22Rv1 (cell line): ENCODE measurements around the gene MOB3B.

Experiments
- H3K27ac ChIP-seq: fragments of 450-650 bp; 2 replicates; pipeline ENCODE4 v1.5.1; 2017
- ZFX ChIP-seq: fragments of 450-650 bp; IDR thresholded peaks from 2 replicates; pipeline ENCODE4 v1.6.1; 2017; ENCODE audit warnings: antibody characterized with exemption, borderline replicate concordance
- TF ChIP-seq, protein P1 (sequence below): fragments of 450-650 bp; IDR thresholded peaks from 2 replicates; pipeline ENCODE4 v1.5.1; 2017; ENCODE audit warnings: mild to moderate bottlenecking

Gene MOB3B

DNA sequence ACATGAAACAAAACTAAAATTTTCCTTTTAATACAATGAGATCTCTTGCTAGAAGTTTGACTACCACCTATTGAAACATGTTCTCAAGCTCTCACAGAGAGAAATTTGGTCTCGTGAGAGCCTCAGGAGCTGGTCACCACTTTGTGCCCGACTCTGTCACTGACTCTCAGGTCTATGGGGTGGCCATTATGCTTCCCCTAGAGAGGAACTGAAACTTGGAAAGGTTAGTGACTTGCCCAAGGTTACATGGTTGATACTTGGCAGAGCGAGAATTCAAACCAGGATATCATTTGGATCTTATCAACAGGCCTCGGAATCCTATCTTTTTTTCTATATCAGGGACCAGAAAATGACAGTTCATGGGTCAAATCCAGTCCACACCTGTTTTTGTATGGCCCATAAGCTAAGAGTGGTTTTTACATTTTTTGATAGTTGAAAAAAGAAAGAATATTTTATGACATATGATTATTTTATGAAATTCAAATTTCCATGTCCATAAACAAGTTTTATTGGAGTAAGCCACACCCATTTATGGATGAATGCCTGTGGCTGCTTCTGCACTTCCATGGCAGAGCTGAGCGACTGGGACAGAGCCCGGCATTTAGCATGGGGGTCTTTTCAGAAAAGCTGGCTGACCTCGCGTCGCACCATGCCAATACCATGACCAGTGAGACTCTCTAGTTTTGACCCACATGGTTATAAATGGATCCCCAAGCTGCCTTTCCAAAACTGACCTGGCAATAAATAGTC is 187.9 kb downstream of the MOB3B start:
- TF ChIP-seq ZFX: no peak
- TF ChIP-seq, protein P1, sequence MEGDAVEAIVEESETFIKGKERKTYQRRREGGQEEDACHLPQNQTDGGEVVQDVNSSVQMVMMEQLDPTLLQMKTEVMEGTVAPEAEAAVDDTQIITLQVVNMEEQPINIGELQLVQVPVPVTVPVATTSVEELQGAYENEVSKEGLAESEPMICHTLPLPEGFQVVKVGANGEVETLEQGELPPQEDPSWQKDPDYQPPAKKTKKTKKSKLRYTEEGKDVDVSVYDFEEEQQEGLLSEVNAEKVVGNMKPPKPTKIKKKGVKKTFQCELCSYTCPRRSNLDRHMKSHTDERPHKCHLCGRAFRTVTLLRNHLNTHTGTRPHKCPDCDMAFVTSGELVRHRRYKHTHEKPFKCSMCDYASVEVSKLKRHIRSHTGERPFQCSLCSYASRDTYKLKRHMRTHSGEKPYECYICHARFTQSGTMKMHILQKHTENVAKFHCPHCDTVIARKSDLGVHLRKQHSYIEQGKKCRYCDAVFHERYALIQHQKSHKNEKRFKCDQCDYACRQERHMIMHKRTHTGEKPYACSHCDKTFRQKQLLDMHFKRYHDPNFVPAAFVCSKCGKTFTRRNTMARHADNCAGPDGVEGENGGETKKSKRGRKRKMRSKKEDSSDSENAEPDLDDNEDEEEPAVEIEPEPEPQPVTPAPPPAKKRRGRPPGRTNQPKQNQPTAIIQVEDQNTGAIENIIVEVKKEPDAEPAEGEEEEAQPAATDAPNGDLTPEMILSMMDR: no peak
- H3K27ac ChIP-seq: no peak overlapping the region

DNA sequence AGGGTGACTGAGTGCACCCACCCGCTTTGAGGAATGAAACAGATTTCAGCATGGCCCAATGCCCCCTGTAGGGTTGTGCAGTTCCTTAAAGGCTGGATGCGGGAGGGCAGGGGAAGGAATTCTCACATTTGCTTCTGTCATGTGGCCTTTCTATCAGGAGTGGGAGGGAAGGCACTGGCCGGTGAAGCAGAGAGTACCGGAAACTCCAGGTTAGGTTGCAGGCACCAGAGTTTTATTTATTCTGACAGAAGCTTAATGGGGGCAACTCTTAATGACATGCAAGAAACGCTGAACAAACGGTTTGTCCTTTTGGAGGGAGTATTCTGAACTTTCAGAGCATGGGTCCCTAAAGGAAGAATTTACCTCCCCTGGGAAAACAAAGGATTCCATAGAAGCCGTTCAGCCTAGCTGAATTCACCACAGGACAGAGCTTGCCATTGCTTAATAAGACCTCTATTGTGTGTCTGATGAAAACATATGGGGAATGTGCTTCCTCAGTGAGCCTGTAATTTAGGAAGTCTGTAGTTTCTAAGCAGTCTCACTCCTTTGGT is 188.6 kb downstream of the MOB3B start:
- no peak overlapping the region for H3K27ac ChIP-seq
- no peak for TF ChIP-seq ZFX
- TF ChIP-seq, protein P1: no peak

DNA sequence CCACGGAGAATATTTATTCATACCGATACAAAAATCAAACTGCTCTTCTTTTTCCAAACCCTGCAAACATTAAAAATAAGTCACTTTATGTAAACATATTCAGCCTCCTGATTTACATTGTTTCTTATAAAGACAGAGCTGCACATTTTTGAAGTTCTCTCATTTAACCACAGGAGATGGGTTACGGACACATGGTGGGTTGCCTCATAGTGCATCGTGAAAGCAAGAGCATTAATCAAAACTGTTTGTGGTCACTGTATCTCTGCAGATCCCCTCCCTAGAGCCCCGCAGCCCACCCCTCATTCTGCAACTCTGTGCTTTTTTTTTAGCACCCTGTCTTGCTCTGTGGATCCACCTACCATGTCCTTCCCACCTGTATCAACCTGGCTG is 189.3 kb downstream of the MOB3B start:
- TF ChIP-seq, protein P1: no peak
- no peak for TF ChIP-seq ZFX
- no peak overlapping the region for H3K27ac ChIP-seq

DNA sequence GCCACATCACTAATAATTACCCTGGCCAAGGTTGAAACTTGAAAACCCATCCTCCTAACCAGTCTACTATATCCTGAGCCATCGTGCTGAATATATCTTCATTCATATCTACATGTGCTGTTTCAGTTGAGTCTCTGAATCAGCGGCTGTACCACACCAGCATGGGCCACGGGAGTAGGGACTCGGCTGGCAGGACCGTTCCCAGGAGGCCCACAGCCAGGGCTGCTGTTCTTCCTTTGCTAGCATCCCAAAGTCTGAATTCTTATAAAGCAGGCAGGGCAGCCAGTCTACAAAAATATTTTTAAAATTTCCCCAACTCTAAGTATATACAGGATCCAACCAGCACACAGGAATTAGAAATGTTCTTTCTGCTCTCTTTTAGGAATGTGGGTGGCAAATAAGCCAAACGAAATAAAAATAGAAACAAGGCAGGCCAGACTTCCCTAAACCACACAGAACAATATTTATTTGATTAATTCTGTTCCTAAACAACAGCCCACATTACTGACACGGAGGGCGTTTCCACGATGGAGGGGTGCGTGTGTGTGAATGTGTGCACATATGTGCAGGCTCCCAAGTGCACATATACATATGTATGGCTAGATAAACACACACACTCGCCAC is 189.8 kb downstream of the MOB3B start:
- H3K27ac ChIP-seq: no peak overlapping the region
- TF ChIP-seq, protein P1: no peak
- TF ChIP-seq ZFX: no peak

DNA sequence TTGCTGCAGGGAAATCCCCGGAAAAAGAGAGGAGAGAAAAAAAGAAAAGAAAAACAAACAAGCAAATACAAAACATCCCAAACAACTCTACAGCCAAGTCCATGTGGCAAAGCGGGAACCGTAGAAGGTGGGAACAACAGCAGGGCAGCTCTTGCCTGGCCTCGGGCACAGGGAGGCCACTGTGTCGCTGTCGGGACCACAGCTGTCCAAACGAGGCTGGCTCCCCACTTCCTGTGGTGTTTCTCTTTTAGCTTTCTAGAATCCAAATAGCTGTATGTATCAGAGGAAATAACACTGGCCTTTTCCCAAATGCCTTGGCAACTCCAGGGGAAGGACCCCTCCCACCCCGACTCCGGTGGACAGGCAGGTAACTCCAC is 191.1 kb downstream of the MOB3B start:
- TF ChIP-seq, protein P1: no peak
- TF ChIP-seq ZFX: no peak
- no peak overlapping the region for H3K27ac ChIP-seq

DNA sequence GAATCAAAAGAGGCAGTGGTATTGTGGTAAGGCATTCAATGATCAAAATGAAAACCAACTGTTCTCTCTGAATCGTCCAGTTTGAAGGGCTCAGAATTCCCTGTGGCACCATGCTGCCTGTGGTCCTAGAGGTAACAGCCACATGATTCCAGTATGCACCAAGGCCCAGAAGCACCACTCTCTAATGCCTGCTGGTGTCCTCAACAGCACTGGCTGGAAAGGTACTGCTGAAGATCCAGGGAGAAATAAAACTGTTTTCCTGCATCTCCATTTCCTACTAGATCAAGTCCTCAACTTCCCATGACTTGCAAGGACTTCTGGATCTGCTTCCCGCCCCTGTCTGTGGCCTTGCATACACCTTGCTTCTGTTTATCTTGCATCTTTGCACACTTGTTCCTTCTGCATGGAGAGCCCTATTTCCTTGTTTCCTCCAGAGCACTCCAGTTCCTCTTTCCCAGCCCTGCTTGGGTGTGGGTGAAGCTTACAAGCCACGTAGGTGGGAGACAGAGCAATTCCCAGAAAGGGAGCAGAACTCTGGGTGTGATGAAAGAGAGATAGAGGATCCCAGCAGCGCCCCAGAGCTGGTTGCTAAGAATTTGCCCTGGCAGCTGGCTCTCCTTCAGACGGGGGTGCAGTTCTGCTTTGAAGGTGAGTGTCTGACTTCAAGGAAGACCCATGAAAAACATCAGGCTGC is 191.6 kb downstream of the MOB3B start:
- H3K27ac ChIP-seq: no peak overlapping the region
- no peak for TF ChIP-seq ZFX
- TF ChIP-seq, protein P1: no peak

DNA sequence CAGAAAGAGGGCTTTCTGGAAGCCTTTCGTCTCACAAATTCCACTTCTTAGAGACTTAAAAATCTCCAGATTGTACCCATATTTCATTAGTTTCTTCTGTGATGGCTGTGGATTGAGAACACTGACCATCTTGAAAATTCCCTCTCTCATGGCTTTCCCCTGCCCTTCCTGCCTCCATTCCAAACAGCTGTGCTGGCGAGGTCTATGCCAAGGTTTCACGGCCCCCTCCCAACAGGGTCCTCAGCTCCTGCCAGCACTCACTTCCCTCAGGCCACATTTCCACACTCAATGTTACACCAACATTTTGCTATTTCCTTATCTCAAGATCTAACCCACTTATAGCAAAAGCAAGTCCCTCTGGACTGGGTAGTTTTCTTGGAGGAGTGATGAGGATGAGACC is 192.4 kb downstream of the MOB3B start:
- H3K27ac ChIP-seq: no peak overlapping the region
- no peak for TF ChIP-seq ZFX
- TF ChIP-seq, protein P1: no peak
